CD4-positive, alpha-beta T cell treated with Interleukin-4 for 4 hours (primary cell): ENCODE measurements around the gene EAF1.
"Not testable (repeated sequence)": the region's sequence is repeated elsewhere in the genome, so short reads cannot be mapped to it uniquely, and the experiment has no call there.

Experiments used
- DNase-seq: peaks from one replicate; pipeline ENCODE4 v3.0.0-alpha.2; 2020

Gene EAF1

GRCh38 chr3:15427182-15427880, at the start of gene EAF1, which contains the start of gene METTL6:
TSS of gene EAF1 (plus strand) at chr3:15427598. CDS start at chr3:15427780, 182 bp downstream.
TSS of gene METTL6 (minus strand) at chr3:15427544. CDS start at chr3:15426511, 1,033 bp downstream.
- DNase-seq, result peak; percentile 85

- DNase-seq, result peak; percentile 95
Observed at GRCh38 chr3:15377961-15378791, 49.2 kb upstream of the EAF1 start.

- no peak for DNase-seq
Observed at GRCh38 chr3:15380980-15381890, 46.2 kb upstream of the EAF1 start.

- DNase-seq, result no peak
Observed at GRCh38 chr3:15382405-15382923, 44.9 kb upstream of the EAF1 start.

- no peak for DNase-seq
Observed at GRCh38 chr3:15384510-15385237, 42.7 kb upstream of the EAF1 start.

GRCh38 chr3:15385238-15385695, 42.1 kb upstream of the EAF1 start:
- DNase-seq, result not testable (repeated sequence)

GRCh38 chr3:15385901-15386653, 41.3 kb upstream of the EAF1 start:
- no peak for DNase-seq

- not testable (repeated sequence) for DNase-seq
Observed at GRCh38 chr3:15386654-15386955, 40.8 kb upstream of the EAF1 start.

GRCh38 chr3:15387171-15387581, 40.2 kb upstream of the EAF1 start:
- DNase-seq, result no peak

- DNase-seq, result no peak
Observed at GRCh38 chr3:15387735-15388134, 39.7 kb upstream of the EAF1 start.

GRCh38 chr3:15388335-15388734, 39.1 kb upstream of the EAF1 start:
- DNase-seq, result not testable (repeated sequence)

GRCh38 chr3:15390460-15390859, 36.9 kb upstream of the EAF1 start:
- DNase-seq, result no peak

- no peak for DNase-seq
Observed at GRCh38 chr3:15391007-15391406, 36.4 kb upstream of the EAF1 start.

GRCh38 chr3:15393252-15393651, 34.1 kb upstream of the EAF1 start:
- not testable (repeated sequence) for DNase-seq

- peak; percentile 45 for DNase-seq
Observed at GRCh38 chr3:15398731-15399133, 28.7 kb upstream of the EAF1 start.

- DNase-seq, result peak; percentile 14
Observed at GRCh38 chr3:15399970-15400369, 27.4 kb upstream of the EAF1 start.

GRCh38 chr3:15401936-15402335, 25.5 kb upstream of the EAF1 start:
- no peak for DNase-seq

- DNase-seq, result no peak
Observed at GRCh38 chr3:15403495-15403894, 23.9 kb upstream of the EAF1 start.

GRCh38 chr3:15403965-15404364, 23.4 kb upstream of the EAF1 start:
- no peak for DNase-seq

GRCh38 chr3:15404767-15405166, 22.6 kb upstream of the EAF1 start:
- no peak for DNase-seq

GRCh38 chr3:15405448-15406050, 21.8 kb upstream of the EAF1 start:
- peak; percentile 58 for DNase-seq
